Measurements from ENCODE around the gene MOSMO.
"Not testable (repeated sequence)": the region's sequence is repeated elsewhere in the genome, so short reads cannot be mapped to it uniquely, and the experiment has no call there.

The MOSMO gene

DNA sequence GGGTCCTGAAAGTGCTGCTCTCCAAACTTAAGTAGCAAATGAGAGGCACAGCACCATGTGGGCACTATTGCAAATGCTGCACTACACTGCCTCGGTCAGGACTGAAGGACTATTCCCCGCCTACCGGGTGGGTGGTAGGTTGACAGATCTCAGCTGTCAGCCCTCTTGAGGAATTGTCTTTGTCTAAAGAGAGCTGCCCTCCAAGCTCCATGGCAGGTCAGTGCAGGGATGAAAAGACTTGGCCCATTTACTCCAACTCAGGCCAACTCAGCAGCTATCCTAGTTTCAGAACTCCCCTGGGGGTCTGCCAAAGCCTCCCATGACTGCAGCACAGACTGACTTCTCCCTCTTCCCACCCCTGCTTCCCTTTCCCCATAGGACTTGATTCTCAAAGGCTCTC lies 3.6 kb upstream of the MOSMO start:
- no peak for DNase-seq

DNA sequence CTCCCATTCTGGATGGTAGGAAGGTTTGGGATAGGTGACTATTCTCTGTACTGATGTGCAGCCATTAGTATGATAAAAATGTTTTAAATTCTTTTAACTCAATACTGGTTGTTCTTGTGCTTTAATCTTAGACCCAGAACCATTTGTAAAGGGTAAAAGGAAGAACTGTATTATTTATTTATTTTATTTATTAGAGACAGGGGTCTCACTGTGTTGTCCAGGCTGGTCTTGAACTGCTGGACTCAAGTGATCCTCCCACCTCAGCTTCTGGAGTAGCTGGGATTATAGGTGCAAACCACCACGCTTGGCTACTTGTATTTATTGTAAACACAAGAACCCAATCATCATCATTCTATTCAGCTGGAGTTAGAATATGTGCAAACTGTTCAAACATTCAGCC lies 2.2 kb upstream of the MOSMO start:
- no peak for DNase-seq

DNA sequence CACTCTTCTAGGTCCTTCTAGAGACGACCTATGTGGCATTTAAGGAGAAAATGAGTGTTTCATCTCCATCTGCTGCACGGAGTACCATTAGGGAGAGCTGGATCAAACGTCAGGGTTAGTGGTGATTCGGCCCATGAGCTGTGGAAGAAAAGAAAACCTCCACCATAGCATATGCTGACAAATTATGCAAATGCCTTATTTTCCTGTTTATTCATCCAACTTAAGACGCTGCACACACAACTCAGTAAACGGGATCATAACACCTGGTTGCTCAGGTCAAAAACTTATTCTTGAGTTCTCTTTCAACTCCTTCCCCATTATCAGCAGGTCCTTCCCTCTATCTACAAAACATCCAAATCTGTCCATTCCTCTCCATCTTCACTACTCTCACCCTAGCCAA lies 1.3 kb upstream of the MOSMO start:
- no peak for DNase-seq

DNA sequence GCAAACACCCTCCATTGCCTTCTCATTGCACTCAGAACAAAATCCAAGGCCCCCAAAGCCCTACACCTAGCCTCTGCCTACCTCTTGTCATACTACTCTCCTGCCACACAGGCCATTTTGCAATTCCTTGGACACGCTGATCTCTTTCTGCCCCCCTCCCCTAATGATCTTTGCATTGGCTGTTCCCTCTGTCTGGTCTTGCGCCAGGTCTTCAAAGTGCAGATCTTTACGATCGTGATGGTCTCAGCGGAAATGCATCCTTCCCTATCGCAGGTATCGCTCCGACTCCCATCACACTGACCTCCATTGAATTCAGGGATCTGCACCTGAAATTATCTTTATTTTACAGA lies 777 bp upstream of the MOSMO start:
- DNase-seq = no peak

DNA sequence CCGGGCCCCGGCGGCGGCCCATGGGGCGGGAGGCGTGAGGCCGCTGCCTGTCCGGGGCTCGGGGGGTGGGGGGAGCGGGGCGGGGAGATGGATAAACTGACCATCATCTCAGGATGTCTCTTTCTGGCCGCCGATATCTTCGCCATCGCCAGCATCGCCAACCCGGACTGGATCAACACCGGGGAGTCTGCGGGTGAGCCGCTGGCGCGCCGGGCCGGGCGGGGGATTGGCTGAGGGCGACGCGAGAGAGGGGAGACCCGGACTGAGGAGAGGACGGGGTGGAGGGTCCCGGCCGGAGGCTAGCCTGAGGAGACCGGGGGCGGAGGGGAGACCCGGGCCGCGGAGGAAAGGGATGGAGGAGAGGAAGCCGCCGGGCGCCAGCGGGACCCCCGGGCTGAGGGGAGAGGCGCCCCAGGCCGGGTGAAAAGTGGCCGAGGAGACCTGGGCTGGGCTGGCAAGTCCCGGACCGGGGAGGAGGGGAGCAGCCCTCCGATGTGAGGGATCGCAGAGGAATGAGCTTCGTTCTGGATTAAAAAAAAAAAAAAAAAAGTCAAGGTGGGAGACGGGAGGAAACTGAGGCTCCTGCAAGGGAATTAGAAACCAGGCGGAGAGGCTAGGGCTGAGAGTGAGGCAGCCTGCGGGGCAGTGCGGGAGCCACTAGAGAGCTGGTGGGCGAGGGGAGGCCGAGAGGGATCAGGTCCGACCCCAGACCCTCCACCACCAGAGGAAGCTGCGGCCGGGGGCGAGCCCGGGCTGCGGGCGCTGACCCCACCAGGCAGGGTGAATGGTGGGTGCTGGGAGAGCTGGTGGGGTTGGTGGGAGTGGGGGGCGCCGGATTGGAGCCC lies 526 bp downstream of the MOSMO start:
- no peak for DNase-seq

DNA sequence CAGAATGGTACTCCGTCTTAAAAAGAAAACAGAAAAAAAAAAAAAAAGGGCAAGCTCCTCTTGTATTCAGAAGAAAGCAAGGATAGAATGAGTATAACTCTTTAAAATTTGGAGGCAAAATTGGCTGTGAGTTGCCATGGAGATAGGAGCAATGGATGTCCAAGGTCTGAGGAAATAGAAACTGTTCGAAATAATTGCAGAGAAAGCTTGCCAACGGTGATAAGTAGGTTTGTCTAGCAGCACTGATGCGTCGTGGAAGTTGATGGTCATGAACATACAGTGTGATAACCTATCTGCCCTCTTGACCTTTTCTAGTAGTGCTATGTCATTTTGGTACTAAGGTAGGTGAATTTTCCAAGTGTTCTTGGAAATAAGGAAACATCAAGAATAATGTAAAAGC lies 3.0 kb downstream of the MOSMO start:
- no peak for DNase-seq

DNA sequence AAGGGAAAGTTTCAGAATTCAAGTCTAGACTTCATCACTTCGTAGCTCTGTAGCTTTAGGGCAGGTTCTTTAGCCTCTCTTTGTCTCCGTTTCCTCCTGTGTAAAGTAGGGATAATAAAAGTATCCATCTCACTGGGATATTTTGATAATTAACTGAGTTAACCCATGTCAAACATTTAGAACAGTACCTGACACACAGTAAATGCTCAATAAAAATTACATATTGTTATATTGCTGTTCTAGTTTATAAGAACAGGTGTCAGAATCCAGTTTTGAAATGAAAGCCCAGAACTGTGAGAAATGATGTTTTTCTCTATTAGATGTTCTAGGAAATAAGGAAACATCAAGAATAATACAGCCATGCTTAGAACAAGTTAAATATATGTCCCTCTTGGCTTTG lies 4.3 kb downstream of the MOSMO start:
- DNase-seq = no peak

DNA sequence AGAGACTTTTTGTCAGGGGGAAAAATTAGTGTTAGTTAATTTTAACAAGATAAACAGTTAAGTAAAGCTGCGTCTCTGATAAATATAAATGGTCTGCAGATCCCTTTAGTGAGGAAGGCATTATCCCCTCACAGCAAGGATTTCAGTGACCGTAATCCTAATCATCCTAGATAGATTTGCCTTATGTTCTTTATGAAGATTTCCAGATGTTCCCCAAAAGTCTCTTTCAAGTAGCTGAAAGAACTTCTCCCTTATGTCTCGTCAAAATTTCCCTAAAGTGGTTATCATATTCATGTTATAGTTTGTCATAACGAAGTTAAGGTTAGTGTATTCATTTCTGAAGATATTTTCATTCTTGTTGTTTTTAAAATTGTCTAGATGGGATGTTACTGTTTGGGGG lies 5.6 kb downstream of the MOSMO start:
- no peak for DNase-seq

DNA sequence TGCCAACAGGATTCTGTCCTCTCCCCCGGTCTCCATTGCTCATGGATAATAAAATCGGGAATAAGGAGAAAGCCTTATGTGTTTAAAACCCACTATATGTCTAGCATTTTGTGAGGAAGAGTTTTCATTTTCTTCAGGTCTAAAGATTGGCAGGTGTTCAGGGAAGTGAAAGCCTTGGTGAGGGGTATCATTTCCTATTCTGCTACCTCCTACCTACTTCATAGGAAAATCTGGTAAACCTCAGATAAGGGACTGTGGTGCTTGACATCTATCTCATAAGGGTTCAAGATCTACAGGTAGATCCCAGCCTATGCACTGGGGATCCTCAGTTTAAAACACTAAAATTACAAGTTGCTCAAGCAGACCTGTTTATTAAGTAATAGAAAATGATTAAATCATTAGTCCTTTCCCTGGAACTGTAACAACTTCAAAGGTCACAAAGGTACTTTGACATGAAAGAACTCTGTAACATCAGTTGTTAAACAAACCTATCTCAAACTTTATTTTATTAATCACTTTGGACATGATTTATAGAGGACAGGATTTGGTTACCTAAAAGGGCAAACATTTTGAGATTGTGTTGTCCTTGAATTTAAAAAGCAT lies 6.5 kb downstream of the MOSMO start:
- no peak for DNase-seq

DNA sequence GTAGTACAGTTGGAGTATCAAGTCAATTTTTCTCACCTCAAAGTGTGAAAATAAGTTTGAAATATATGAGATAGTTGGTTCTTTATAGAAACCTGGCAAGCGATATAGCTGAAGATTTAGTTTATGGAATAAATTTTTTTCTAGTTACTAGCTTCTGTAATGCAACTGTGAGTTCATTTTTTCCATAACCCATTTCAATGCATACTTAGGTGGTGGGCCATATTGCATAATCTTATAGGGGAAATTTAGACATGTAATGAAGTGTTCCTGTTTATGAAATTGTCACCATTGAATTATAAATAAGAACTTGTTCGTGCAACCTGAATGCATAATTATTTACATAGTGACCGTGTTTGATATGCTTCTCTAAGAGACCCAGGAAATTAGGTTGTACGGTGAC lies 9.0 kb downstream of the MOSMO start:
- no peak for DNase-seq

DNA sequence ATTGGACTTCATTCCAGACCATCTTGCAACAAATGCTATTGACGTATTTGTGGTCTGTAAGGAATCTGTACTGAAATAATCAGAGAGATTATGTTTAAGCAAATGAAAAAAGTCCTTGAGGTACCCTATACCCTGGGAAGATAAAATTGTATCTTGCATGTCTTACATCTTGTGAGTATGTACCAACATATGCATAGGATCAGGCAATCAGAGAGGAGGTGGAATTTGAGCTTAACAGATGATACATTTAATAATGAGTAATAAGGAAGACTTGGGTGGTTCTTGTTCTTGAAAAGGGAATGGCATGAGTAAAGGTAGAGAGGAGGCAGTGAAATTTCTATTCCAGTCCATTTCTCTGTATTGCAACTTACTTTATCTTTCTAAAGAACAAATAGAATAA lies 10.6 kb downstream of the MOSMO start:
- DNase-seq = no peak

DNA sequence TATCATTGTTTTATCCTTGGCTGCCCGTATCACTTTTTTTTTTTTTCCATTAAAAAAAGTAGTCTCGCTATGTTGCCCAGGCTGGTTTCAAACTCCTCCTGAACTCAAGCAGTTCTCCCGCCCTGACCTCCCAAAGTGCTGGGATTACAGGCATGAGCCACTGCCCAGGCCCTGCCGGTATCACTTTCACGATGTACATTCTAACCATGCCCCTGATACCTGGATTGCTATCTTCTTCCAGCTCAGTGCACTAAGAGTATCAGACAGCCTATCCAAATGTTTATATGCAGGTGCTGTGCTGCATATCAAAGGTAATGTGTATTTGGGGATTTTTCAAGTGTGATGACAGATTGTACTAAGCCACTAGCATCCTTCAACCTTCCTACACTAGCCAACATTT lies 14.2 kb downstream of the MOSMO start:
- no peak for DNase-seq

DNA sequence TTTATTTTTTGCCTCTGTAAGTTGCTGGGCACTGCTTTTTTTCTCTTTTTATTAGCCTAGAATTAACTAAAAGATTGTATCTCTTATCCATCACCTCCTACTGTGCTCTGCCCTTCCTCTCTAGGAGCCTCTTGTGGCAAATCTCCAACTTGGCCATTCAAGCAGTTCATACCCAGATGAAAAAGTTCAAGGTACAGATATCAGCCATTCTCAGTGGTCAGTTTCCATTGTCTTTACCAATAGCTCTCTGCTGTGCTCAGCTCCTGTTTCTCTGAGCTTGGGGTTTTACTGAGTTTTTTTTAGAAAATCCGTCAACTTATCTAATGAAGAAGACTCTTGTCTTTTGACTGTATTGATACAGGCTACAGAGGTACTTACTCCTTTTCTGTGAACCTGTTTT lies 15.6 kb downstream of the MOSMO start:
- no peak for DNase-seq

DNA sequence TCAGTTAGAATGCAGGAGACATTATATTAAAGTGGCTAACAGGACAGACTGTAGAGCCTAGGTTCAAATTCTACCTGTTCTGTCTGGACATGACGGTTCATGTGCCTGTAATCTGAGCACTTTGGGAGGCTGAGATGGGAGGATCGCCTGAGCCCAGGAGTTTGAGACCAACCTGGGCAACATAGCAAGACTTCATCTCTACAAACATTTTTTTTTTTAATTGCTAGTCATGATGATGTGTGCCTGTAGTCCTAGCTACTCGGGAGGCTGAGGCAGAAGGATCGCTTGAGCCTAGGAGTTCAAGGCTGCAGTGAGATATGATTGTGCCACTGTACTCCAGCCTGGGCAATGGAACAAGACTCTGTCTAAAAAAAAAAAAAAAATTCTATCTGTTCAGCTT lies 16.9 kb downstream of the MOSMO start:
- DNase-seq = not testable (repeated sequence)

DNA sequence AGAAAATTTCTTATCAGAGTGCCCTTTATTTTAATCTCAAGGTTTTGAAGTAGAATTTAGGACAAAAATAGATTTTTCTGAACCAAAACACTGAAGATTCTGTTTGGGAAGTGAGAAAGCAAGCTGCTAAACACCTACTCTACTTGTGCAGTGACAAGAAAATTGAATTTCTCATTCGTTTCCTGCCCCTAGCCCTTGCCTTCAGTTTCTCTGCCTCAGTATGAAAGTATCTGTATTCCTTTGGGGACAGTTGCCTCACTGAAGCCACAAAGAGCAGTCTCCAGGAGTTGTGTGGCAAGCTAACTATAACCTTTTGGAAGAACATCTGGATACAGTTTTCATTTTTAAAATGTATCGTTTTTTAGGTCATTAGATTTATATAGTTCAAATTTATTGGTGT lies 19.7 kb downstream of the MOSMO start:
- DNase-seq = no peak

DNA sequence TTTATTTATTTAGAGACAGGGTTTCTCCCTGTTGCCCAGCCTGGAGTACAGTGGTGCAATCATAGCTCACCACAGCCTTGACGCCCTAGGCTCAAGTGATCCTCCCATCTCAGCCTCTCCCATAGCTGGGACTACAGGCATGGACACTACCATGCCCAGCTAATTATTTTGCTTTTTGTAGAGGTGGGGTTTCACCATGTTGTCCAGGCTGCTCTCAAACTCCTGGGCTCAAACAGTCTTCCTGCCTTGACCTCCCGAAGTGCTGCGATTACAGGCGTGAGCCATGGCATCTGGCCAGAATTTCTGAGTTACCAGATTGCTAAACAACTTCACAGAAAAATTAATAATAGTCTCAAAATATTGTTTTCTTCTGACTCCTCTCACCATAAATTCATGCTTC lies 21.7 kb downstream of the MOSMO start:
- no peak for DNase-seq

DNA sequence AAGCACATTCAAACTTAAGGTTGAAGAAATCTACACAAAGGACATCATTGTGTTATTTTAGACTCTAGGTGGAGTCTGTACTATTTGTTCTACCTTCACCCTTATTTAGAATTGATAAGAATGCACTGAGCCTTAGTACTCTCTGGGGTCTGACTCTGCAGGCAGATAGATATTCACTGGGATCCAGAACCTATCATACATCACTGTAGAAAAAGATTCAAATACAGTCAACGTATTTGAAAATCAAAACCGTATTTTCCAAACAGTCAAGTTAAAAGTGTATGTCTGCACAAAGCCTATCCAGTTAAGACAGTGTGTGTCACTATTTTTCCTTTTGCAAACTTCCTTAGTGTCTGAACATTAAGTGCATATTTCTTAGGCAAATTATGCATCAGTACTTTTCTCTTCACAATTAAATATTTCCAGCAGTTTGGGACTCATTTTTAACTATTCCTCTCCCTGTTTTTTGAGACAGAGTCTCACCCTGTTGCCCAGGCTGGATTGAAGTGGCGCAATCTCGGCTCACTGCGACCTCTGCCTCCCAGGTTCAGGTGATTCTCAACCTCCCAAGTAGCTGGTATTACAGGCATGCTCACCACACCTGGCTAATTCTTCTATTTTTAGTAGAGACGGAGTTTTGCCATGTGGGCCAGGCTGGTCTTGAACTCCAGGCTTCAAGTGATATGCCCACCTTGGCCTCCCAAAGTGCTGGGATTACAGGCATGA lies 22.3 kb downstream of the MOSMO start:
- no peak for DNase-seq

DNA sequence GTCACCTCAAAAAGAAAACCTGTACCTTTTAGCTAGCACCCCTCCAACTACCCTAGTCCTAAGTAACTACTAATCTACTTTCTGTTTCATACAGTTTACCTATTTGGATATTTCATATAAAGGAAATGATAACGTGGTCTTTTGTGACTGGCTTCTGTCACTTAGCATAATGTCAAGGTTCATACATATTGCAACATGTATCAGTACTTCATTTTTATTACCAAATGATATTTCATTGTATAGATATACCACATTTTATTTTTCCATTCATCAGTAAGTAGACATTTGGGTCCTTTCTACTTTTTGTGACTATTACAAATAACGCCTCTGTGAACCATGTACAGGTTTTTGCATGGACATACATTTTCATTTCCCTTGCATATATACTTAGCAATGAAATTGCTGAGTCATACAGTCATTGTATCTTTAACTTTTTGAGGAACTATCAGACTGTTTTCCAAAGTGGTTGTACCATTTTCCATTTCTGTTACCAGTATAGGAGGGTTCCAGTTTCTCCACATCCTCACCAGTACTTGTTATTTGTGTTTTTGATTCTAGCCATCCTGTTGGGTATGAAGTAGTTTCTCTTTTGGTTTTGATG lies 23.7 kb downstream of the MOSMO start:
- DNase-seq = no peak

DNA sequence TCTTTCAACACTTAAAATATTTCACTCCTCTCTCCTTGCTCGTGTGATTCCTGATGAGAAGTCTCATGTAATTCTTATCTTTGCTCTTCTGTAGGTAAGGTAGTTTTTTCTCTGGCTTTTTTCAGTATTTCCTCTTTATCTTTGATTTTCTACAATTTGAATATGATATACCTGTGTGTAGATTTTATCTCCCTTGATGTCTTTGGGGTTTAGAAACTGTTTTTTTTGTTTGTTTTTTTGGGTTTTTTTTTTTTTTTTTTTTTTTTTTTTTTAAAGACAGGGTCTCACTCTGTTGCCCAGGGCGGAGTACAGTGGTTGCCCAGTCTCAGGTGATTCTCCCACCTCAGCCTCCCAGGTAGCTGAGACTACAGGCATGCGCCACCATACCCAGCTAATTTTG lies 26.6 kb downstream of the MOSMO start:
- DNase-seq = no peak

DNA sequence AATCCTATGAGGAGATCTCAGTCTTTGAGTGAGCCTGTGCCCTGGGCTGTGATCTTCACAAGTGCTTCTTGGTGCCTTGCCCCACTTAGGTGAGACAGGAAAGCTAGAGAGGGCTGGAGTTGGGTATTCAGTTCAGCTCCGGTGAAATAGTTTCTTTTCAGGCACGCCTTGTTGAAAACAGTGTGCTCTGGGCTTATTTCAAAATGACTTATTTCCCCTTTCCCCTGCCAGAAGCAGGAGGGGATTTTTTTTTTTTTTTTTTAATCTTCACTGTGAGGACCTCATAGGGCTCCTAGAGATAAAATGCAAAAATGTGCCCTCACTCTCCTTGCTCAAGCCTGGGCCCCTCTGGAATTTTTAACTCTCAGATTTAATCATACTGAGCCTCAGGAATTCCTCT lies 27.2 kb downstream of the MOSMO start:
- DNase-seq = no peak

DNA sequence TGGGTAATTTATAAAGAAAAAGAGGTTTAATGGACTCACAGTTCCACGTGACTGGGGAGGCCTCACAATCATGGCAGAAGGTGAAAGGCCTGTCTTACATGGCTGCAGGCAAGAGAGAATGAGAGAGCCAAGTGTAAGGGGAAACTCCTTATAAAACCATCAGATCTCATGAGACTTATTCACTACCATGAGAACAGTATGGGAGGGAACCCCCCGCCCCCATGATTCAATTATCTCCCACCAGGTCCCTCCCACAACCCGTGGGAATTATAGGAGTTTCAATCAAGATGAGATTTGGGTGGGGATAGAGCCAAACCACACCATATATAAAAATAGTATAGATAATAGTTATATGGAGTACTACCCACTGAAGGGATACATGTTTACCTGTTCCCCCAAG lies 36.0 kb downstream of the MOSMO start:
- not testable (repeated sequence) for DNase-seq

DNA sequence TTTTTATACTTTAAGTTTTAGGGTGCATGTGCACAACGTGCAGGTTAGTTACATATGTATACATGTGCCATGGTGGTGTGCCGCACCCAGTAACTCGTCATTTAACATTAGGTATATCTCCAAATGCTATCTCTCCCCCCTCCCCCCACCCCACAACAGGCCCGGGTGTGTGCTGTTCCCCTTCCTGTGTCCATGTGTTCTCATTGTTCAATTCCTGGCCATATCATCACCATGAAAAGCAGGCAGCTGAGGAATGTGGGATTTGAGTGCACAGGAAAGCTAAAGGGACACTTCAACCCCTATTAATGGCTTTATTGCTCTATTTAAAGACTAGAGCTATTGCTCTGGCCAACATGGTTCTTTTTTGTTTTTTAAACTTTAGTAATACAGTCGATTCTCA lies 38.0 kb downstream of the MOSMO start:
- not testable (repeated sequence) for DNase-seq

DNA sequence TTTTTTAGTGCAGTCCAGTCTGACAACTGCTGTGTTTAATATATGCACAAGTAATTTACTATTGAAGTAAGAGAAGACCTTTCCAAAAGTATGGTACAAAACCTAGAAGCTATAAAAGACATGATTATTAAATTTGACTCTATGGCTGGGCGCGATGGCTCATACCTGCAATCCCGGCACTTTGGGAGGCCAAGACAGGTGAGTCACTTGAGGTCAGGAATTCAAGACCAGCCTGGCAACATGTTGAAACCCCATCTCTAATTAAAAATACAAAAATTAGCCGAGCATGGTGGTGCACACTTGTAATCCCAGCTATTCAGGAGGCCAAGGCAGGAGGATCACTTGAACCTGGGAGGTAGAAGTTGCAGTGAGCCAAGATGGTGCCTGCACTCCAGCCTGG lies 43.1 kb downstream of the MOSMO start:
- no peak for DNase-seq

DNA sequence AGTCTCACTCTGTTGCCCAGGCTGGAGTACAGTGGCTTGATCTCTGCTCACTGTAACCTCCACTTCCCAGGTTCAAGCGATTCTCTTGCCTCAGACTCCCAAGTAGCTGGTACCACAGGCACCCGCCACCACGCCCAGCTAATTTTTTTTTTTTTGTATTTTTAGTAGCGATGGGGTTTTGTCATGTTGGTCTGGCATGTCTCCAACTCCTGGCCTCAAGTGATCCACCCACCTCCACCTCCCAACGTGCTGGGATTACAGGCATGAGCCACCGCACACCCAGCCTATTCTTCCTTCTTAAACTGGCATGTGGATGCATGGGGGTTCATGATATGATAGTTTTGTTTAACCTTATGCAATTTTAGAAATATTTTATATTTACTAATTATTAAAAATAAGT lies 45.1 kb downstream of the MOSMO start:
- no peak for DNase-seq

Data from NK-92 treated with Interleukin-12 subunit alpha and Interleukin-12 subunit beta, amount 100 ng/mL, for 24 hours (cell line).